ENCODE measurements around the gene CLSTN1. TPM values are rescaled to one million over a fixed set of nuclear protein-coding genes. Genes with fewer than 3 reads are reported as not detected.

CLSTN1 gene
- total RNA-seq, 1 donor from 2014 or later = 136 TPM

DNA sequence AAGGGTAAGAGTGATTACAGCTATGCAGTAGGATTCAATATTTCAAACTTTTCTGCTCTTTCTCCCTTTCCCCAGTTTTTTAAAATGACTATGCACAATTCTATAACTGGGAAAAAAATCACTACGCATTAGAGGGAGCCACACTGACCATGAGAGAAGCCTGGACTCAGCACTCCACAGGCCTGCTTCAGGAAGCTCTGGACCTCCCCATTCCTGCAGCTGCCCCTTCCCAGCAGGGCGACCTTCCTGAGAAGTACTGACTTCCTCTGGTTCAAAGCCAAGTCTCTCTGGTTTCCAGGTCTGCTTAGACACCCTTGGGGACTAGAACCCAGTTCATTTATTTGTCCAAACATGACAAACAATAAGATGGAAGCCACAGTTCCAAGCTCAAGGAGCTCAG is 42.0 kb upstream of the CLSTN1 start:
- Mint-ChIP-seq H3K9me3 (no peaks in the 10 kb centered on the region), H3K4me3 (no peak overlapping the region), H3K4me1 (ENCODE audit: unreplicated experiment) (peaks cover 7% of the 10 kb centered on the region), H3K27me3 (no peaks in the 10 kb centered on the region), H3K27ac (no peak overlapping the region), H3K36me3 (no peaks in the 10 kb centered on the region)
- DNase-seq (ENCODE audit: extremely low spot score, unreplicated experiment) = no peak
- TF ChIP-seq, protein P1, sequence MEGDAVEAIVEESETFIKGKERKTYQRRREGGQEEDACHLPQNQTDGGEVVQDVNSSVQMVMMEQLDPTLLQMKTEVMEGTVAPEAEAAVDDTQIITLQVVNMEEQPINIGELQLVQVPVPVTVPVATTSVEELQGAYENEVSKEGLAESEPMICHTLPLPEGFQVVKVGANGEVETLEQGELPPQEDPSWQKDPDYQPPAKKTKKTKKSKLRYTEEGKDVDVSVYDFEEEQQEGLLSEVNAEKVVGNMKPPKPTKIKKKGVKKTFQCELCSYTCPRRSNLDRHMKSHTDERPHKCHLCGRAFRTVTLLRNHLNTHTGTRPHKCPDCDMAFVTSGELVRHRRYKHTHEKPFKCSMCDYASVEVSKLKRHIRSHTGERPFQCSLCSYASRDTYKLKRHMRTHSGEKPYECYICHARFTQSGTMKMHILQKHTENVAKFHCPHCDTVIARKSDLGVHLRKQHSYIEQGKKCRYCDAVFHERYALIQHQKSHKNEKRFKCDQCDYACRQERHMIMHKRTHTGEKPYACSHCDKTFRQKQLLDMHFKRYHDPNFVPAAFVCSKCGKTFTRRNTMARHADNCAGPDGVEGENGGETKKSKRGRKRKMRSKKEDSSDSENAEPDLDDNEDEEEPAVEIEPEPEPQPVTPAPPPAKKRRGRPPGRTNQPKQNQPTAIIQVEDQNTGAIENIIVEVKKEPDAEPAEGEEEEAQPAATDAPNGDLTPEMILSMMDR (conservative IDR thresholded peaks at IDR 0.05) = no peak

DNA sequence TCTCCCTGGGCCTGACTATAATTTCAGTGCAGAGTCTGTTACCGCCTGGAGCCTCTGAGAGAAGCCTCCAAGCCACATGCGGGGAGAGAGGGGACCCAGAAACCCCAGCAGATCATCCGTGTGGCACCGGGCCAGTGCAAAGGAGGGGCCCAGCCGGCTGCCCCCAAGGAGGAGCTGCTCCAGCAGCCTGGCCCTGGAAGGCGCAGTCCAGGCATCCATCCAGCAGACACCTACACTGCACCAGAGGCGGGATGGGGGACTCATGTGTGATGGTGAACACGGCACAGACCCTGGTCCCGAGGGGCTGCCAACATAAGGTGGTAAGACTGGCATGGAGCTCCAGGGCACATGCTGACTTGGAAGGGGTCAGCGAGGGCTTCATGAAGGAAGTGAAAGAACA is 39.6 kb upstream of the CLSTN1 start:
- Mint-ChIP-seq H3K36me3 (peaks cover 3% of the 10 kb centered on the region), H3K4me1 (ENCODE audit: unreplicated experiment) (peaks cover 7% of the 10 kb centered on the region), H3K4me3 (no peak overlapping the region), H3K9me3 (no peaks in the 10 kb centered on the region), H3K27me3 (no peaks in the 10 kb centered on the region), H3K27ac (no peak overlapping the region)
- no peak for DNase-seq (ENCODE audit: extremely low spot score, unreplicated experiment)
- TF ChIP-seq, protein P1 (conservative IDR thresholded peaks at IDR 0.05) = no peak

DNA sequence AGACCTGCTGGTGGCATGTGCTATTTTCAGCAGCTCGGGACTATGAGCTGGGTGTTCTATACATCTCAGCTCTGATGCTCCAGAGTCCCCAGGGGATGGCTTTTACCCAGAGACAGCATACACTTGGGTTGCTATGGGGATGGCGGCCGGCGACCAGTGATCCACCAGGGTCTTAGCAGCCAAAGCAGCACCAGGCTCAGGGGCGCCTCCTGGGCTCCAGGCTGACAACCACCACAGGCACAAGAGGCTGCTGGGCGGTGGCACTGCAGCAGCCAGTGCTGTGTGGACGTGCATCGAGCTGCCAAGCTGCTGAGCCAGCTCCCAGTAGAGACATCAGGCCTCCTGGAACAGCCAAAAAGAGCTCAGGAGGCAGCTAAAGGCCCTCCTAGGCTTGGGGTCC is 37.6 kb upstream of the CLSTN1 start:
- H3K27ac Mint-ChIP-seq = no peak overlapping the region
- TF ChIP-seq, protein P1 (conservative IDR thresholded peaks at IDR 0.05) = no peak

DNA sequence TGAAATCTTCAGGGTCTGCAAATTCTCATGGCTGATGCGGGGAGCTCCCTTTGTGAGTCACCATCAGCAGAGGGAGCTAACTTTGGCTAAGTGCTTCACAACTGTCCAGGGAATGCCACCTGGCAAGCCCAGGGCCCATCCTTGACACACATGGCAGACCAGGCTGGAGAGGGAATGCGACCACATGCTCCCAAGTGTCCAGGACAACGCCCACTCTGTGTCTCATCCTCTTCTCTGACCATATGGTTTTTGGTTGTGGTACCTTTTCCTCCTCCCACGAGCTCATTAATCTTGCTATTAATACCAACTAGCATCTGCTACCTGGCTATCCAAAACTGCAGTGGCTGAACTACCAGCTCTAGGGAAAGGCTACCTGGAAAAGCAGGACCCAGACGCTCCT is 37.1 kb upstream of the CLSTN1 start:
- Mint-ChIP-seq H3K4me1 (ENCODE audit: unreplicated experiment) (peaks cover 7% of the 10 kb centered on the region), H3K9me3 (no peaks in the 10 kb centered on the region), H3K36me3 (peaks cover 8% of the 10 kb centered on the region), H3K27me3 (no peaks in the 10 kb centered on the region), H3K27ac (no peak overlapping the region), H3K4me3 (no peak overlapping the region)
- TF ChIP-seq, protein P1 (conservative IDR thresholded peaks at IDR 0.05) = no peak
- DNase-seq (ENCODE audit: extremely low spot score, unreplicated experiment) = no peak

More for the DNA sequence above, 37.6 kb upstream of the CLSTN1 start:
- DNase-seq (ENCODE audit: extremely low spot score, unreplicated experiment) = no peak
- Mint-ChIP-seq H3K4me3 (no peak overlapping the region), H3K27me3 (no peaks in the 10 kb centered on the region), H3K36me3 (peaks cover 8% of the 10 kb centered on the region), H3K4me1 (ENCODE audit: unreplicated experiment) (peaks cover 7% of the 10 kb centered on the region), H3K9me3 (no peaks in the 10 kb centered on the region)

DNA sequence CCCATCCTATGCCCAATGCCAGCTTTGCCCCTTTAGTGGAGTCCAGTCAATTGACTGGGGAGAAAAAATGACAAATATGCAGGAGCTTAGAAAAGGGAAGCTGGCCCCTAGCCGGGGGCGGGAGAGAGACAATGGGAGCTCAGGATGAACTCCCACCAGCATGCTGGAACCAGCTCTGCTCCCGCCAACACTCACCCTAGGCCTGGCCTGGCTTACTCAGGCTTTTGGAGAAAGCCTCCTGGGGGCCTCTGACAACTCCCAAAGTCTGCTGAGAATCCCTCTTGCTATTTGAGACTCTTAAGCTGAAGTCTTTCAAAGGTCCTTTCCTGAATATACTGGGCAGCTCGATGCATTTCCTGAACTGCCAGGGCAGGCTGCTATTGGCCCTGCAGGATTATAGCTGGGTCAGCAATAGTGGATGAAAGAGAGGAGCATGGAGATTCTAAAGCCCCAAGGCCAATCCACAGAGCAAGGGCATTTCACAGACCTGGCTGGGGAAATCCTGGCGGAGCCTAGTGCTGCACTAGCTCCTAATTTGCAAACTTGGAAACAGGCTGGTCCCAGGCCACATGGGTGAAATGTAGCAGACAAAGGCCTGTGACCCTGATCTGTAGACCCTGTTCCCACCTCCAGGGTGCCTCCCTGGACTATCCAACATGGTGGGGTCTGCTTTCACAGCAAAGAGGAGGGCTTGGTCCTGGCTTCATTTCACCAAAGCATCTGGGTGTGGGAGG is 35.7 kb upstream of the CLSTN1 start:
- peaks cover 7% of the 10 kb centered on the region for H3K4me1 Mint-ChIP-seq (ENCODE audit: unreplicated experiment)
- TF ChIP-seq, protein P1 (conservative IDR thresholded peaks at IDR 0.05) = no peak
- no peaks in the 10 kb centered on the region for H3K9me3 Mint-ChIP-seq
- H3K27ac Mint-ChIP-seq = no peak overlapping the region
- no peak for DNase-seq (ENCODE audit: extremely low spot score, unreplicated experiment)
- peaks cover 12% of the 10 kb centered on the region for H3K36me3 Mint-ChIP-seq
- H3K4me3 Mint-ChIP-seq = no peak overlapping the region
- no peaks in the 10 kb centered on the region for H3K27me3 Mint-ChIP-seq
